GM21529 (cell line): ENCODE data around the gene TRPM2.
"Not testable (repeated sequence)": the region's sequence is repeated elsewhere in the genome, so short reads cannot be mapped to it uniquely, and the experiment has no call there.

Experiments
- ATAC-seq: cut with Tn5 transposase; IDR thresholded peaks from one replicate; pipeline ENCODE4 v1.9.1; 2021; ENCODE audit not compliant: unreplicated experiment

The TRPM2 gene

GRCh38 chr21:44333509-44334328 lies 19.7 kb upstream of the TRPM2 start:
- no peak for ATAC-seq

GRCh38 chr21:44334329-44335030 lies 18.9 kb upstream of the TRPM2 start:
- no peak for ATAC-seq

- ATAC-seq = no peak
Measured at GRCh38 chr21:44335266-44336059, 18.0 kb upstream of the TRPM2 start.

- ATAC-seq = no peak
Measured at GRCh38 chr21:44337449-44337848, 16.0 kb upstream of the TRPM2 start.

- no peak for ATAC-seq
Measured at GRCh38 chr21:44337941-44338895, 15.2 kb upstream of the TRPM2 start.

- ATAC-seq = peak; percentile 87
Measured at GRCh38 chr21:44338971-44339910, 14.2 kb upstream of the TRPM2 start, which contains the start of gene CFAP410. Gene CFAP410 (minus strand): TSS chr21:44339390. CDS start chr21:44339194, 196 bp downstream.

GRCh38 chr21:44341726-44342458 lies 11.5 kb upstream of the TRPM2 start:
- ATAC-seq = not testable (repeated sequence)

GRCh38 chr21:44342981-44343380 lies 10.4 kb upstream of the TRPM2 start:
- not testable (repeated sequence) for ATAC-seq

GRCh38 chr21:44344541-44345183 lies 8.8 kb upstream of the TRPM2 start:
- no peak for ATAC-seq

GRCh38 chr21:44345495-44345894 lies 7.9 kb upstream of the TRPM2 start:
- ATAC-seq = no peak

- ATAC-seq = no peak
Measured at GRCh38 chr21:44347911-44348451, 5.4 kb upstream of the TRPM2 start.

- ATAC-seq = no peak
Measured at GRCh38 chr21:44348861-44349260, 4.6 kb upstream of the TRPM2 start.

GRCh38 chr21:44349416-44349846 lies 4.0 kb upstream of the TRPM2 start:
- no peak for ATAC-seq

- ATAC-seq = no peak
Measured at GRCh38 chr21:44349847-44350772, 3.3 kb upstream of the TRPM2 start.

- ATAC-seq = no peak
Measured at GRCh38 chr21:44350773-44351481, 2.5 kb upstream of the TRPM2 start.
